T-helper 1 cell (primary cell): ENCODE results near the gene HNF1B.
A peak's percentile ranks its signal among the peaks of the same experiment; 100 is the strongest.
"Not testable (repeated sequence)": the region's sequence is repeated elsewhere in the genome, so short reads cannot be mapped to it uniquely, and the experiment has no call there.

Experiments used
- DNase-seq, 5 donors: peaks; one replicate each; pipeline ENCODE4 v3.0.0-alpha.2; 2012 to 2020

HNF1B gene

DNA sequence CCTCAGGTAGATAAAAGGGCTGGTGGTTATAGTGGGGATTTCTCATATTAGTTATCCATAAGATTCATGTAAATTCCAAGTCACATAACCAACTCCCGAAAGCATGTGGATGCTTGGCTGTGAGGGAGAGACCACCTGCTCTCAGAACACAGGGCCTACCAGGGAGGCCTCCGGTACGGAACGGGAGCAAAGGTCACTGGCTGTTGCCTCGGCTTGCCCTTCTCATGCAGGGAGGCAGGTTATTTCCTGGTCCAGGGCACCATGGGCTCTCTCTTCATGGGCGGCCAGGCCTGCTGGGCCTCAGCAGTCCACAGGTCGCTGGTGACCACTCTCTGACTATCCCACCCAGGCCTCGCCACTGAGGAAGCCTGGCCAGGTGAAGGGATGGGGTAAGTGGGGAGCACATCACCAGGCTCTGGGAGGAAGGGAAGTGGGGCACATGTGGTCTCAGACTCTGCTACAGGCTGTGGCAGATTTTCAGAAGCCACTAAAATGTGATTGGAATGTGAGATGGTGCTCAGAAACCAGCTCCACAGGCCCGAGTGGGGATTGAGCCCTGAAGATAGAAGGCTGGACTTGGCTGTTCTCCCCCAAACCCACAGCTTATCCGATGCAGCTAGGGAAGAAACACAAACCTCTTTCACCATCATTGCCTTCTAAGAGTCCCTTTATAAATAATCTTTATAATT is 45.4 kb downstream of the HNF1B start:
- no peak for DNase-seq

DNA sequence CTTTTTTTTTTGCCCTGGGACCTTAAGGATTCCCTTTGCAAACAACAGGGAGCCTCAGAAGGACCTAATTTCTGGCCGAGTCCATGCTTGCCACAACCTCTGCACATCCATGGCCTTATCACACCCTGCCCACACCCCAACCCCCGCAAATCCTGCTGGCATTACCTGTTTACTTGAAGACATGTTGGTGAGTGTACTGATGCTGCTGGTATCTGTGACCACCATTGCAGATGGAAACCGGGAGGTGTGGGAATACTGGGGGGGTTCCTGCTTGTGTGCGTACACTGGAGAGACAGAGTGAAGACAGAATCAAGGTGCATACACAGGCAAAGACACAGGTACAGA is 46.0 kb downstream of the HNF1B start:
- no peak for DNase-seq

DNA sequence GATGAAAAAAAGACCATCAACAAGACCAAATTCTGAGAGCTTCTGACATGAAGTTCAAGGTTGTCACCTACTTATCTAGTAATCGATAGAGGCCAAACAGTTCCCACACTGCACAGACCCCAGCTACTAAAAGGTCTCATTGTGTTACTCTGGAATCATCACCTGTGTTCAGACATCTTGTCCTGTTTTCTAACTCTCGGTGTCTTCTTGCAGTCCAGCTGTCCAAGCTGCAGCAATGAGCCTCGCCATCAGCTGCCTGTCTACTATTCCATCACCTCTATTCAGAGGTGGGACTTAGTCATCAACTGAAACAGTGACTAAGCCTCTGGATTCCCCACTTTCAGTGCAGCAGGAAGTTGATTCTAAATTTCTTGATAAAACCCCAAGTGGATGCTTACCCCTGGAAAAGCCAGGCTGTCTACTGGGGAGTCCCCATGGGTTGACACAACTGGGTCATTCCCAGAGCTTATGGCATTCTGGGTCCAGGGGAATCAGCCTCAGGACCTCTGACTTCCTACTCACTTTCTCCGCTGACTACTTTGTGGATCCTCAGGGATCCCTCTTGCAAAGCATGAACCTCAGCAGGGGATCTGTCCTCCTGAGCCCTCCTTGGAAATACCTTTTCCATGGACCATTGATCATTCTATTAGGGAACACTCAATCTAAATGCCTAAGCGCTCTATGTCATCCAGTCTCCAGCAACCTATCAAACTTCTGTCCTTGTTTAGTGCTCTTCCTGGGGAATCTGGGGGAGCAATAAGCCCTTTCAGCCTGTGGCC is 46.5 kb downstream of the HNF1B start:
- peak in 1 of 5 donors; percentile 35 for DNase-seq

DNA sequence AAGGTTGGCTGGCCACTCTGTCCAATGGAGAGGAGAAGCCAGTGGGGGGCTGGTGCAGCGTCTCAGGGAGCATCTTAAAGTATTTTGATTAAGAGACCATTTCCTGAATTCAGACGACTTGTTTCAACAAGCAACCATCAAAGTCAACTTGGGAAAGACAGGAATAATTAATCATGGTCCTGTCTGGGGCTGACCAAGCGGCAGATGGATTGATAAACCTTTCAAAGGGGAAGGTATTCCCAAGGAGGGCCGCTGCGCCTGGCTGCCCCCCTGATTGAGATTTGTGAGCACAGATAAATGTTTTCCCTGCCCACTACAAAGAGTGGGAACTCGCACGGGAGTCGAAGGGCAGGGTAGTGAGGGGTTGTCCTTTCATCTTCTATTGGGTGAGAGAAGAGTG is 47.5 kb downstream of the HNF1B start:
- DNase-seq: no peak

GRCh38 chr17:37696366-37696765 is 48.5 kb downstream of the HNF1B start:
- DNase-seq: no peak

DNA sequence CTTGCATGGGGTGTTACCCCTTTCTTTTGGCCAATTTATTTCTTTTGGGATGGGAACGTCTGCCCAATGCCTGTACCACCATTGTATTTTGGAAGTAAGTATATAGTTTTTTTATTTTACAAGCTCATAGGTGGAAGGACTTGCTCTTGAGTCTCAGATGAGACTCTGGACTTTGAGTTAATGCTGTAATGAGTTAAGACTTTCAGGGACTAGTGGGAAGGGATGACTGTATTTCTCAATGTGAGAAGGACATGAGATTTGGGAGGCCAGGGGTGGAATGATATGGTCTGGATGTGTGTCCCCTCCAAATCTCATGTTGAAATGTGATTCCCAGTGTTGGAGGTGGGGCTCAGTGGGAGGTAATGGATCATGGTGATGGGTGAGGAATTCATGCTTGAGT is 49.1 kb downstream of the HNF1B start:
- DNase-seq: no peak

DNA sequence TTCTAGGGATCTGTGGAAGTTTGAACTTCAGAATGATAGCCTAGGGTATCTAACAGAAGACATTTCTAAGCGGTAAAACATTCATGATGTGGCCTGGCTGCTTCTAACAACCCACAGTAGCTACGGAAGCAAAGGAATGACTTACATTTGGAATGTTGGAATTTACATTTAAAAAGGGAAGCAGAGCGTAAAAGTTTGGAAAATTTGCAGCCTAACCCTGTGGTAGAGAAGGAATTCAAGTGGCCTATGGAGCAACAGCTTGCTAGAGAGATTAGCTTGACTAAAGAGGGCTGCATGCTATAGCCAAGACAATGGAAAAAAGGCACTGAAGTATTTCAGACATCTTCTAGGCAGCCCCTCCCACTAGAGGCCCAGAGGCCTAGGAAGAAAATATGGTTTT is 50.1 kb downstream of the HNF1B start:
- DNase-seq: no peak

DNA sequence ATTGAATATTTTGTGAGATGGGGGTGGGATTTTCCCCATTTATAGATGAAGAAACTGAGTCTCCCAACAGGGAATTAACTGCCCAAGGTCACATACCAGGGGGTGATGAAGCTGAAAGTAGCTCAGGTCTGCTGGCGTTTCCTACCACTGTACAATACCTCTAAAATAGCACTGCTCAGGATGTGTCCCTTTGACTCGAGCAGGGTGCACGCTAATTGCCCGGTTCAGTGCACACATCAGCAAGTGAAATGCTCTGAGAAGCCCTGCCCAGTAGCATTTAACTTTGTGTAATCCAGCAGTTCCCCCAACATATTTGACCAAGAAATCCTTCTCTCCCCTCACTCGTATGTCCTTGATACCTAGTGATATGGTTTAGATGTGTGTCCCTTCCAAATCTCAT is 51.5 kb downstream of the HNF1B start:
- DNase-seq: no peak

DNA sequence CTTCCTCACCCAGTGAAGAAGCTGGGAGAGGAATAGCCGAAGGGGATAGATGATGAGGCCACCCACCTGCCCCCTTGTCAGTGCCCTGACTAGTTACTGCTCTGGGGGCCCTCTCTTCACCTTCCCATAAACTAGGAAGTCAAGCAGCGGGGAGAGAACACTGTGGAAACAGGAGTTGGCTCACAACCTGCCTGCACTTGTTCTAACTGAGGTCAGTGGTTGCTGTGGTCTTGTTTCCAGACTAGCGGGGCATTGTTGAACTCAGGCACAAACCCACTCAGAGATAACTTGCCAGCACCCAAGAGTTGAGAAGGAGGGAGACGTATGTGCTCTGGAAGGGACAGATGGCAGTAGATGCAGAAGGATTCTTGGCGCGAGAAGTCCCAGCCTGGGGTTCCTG is 53.1 kb downstream of the HNF1B start:
- no peak for DNase-seq

GRCh38 chr17:37689317-37689716 is 55.5 kb downstream of the HNF1B start:
- DNase-seq: no peak

GRCh38 chr17:37683454-37683984 is 61.3 kb downstream of the HNF1B start:
- no peak for DNase-seq

GRCh38 chr17:37682007-37682406 is 62.9 kb downstream of the HNF1B start:
- DNase-seq: no peak

GRCh38 chr17:37679995-37680394 is 64.9 kb downstream of the HNF1B start:
- not testable (repeated sequence) for DNase-seq

- no peak for DNase-seq
Measured at GRCh38 chr17:37678036-37678435, 66.8 kb downstream of the HNF1B start.

DNA sequence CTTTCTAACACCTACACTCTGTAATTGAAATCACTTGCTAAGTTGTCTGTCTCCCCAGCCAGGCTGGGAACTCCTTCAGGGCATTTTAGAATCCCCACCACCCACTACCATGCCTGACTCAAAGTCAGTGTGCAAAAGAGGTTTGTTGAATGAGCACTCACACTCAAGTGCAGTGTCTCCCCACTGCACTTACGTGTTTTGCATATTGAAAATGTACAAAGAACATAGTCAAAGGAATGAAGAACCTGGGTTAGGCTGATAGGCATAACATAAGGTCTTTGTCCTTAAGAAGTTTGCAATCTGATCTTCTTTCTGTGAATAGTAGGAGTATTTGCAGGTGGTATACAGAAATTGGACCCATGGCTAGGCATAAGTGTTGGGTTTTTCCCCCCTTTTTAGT is 67.8 kb downstream of the HNF1B start:
- DNase-seq: no peak

GRCh38 chr17:37676115-37676925 is 68.5 kb downstream of the HNF1B start:
- DNase-seq: no peak

DNA sequence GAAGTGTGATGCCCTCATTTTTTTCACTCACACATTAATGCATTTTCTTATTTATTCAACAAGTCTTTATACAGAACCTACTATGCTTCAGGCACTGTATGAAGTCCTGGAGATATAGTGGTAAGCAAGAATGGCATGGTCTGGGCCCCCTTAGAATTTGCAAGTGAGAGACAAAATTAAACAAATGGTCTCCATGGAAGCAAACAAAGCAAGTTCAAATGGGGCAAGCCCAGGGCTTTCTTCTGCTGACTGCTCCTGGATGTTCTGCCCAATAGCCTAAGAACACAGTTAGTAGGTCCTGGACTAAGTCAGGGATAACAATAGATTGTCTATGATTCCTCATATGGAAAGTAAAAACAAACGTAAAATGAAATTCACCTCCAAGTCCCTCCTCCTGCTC is 70.3 kb downstream of the HNF1B start:
- DNase-seq: no peak

DNA sequence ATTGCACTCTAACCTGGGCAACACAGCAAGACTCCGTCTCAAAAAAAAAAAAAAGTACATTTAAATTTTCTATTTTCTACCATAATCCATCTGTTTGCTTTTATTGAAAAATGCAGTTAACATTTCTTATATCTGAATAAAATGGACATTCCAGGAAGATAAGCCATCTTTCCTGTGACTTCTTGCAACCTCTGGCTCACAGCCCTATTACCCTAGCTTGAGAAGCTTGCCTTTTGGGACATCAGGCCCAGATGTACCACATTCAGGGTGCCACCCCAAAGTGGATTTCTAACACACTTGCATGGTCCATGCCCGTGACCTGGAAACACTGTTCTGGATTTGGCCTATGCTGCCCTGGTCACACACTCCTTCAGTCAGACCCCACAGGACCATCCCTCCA is 71.5 kb downstream of the HNF1B start:
- DNase-seq: no peak

DNA sequence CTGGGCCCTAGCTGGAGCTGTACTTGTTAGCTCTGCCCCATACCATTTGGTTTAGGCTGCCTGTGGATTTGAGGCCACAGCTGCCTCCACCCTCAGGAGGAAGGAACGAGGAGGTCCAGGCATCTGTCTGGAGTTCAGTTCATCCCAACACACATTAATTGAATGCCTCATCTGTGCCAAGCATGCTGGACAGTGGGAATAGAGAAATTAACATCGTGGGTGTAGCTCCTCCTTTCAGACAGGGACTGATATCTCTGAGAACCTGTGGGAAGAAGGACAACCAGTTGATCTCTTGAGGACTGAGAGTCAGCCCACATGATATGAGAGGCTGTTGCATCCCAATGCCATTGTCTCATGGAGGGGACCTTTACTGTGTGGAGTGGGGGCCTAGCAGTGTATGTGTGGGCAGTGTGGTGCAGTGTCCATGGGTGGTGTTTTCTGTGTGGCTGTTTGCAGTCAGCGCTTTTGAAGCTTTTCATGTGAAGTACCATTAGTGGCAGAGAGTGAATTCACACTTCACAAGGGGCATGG is 72.2 kb downstream of the HNF1B start:
- DNase-seq: no peak

DNA sequence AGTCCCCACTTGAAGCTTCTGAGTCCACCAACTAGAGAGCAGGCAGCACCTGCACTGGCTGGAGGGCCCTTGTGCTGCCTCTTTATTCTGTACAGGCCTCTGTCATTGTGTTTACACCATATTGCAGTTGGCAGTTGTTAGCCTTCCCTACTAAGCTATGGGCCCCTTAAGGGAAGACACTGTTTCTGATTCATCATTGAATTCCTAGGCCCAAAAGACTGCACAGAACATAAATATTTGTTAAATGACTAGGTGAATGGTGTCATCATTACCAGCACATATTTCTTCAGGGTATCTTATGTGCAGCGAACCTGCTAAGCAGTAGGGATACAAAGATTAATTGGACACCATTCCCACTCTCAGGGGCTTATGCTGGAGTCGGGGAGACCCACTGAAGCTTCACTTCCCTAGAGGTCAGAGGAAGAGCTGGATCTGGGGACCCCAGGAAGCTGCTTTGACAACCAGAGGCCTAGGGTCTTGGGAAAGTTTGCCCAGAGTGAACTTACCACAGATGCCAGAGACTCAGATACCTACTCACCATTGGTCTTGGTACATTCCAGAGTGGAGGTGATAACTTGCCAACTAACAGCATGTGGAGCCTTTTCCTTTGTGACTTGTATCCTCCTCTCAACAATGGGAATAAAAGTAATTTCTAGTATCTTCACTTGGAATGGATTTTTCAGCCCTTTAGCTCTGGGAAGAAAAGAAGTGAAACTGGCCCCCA is 72.9 kb downstream of the HNF1B start:
- no peak for DNase-seq

- no peak for DNase-seq
Measured at GRCh38 chr17:37671028-37671823, 73.6 kb downstream of the HNF1B start.

DNA sequence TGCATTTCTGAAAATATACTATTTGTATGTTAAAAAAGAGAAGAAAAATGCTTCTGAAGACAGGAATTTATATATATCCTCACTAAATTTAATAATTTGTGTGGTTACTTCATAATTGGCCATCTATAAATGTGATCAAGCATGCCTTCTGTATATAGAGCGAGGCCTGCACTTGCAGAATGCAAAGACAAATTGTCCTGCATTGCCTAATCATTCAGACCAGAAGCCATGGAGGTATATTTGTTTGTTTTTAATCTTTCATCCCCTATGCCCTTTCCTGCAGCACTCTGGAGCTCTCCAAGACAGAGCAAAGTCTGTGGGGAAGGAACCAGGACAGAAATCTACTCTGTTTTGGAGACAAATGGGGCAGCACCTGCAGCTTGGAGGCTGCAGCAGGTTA is 77.8 kb downstream of the HNF1B start:
- DNase-seq: no peak
